Caco-2 (cell line): ENCODE measurements around the gene TXNDC16. TPM values are rescaled to one million over a fixed set of nuclear protein-coding genes. Genes with fewer than 3 reads are reported as not detected.

Experiments used
- BruUV-seq: library from RNA; stranded (reverse); fragments of 400-500 nt; replicated peaks from 2 replicates; lab custom pipeline; 2021; lab: Mats Ljungman, UMichigan
- CTCF ChIA-PET: fragments of 300-600 bp; sonication (Branson Sonifier 250); formaldehyde crosslinking; loops from one replicate; lab custom pipeline; 2022; ENCODE audit warnings: antibody characterized with exemption; lab: Charles Lee
- POLR2A ChIA-PET: fragments of 300-600 bp; sonication (Branson Sonifier 250); formaldehyde crosslinking; loops from one replicate; lab custom pipeline; 2022; ENCODE audit warnings: antibody characterized with exemption; lab: Charles Lee
- DNase-seq, 2 experiments: peaks; one replicate each; pipeline versions ENCODE4 v3.0.0 to v3.0.0-alpha.2; 2020 to 2022
- H3K27me3 ChIP-seq: replicated peaks from 2 replicates; pipeline ENCODE4 v1.6.0; 2011; ENCODE audit warnings: low read length; ENCODE audit not compliant: control insufficient read depth, insufficient read depth
- H3K36me3 ChIP-seq: 2 replicates; pipeline ENCODE4 v1.5.1; 2011; ENCODE audit warnings: low read length; ENCODE audit not compliant: control insufficient read depth, insufficient read depth
- H3K4me1 ChIP-seq: fragments of 250-450 bp; sonication (Bioruptor Pico); 2 replicates; pipeline ENCODE4 v1.5.1; 2020; ENCODE audit warnings: mild to moderate bottlenecking
- H3K4me3 ChIP-seq: 2 replicates; pipeline ENCODE4 v1.5.1; 2011; ENCODE audit warnings: low read depth, mild to moderate bottlenecking, control low read depth, low read length
- H3K9me3 ChIP-seq: fragments of 250-450 bp; sonication (Bioruptor Pico); 2 replicates; pipeline ENCODE4 v1.5.1; 2020; ENCODE audit warnings: mild to moderate bottlenecking, moderate library complexity
- H3K27ac Mint-ChIP-seq: one replicate; pipeline ENCODE4 v1.8.0; 2022; ENCODE audit warnings: mixed read lengths; ENCODE audit not compliant: unreplicated experiment
- H3K27me3 Mint-ChIP-seq: one replicate; pipeline ENCODE4 v1.8.0; 2022; ENCODE audit warnings: mixed read lengths; ENCODE audit not compliant: insufficient read depth, unreplicated experiment
- H3K36me3 Mint-ChIP-seq: one replicate; pipeline ENCODE4 v1.8.0; 2022; ENCODE audit warnings: mild to moderate bottlenecking, mixed read lengths; ENCODE audit not compliant: insufficient read depth, unreplicated experiment
- H3K4me1 Mint-ChIP-seq: one replicate; pipeline ENCODE4 v1.8.0; 2022; ENCODE audit warnings: low read depth, mixed read lengths; ENCODE audit not compliant: unreplicated experiment
- H3K4me3 Mint-ChIP-seq: one replicate; pipeline ENCODE4 v1.8.0; 2022; ENCODE audit warnings: mild to moderate bottlenecking, moderate library complexity, mixed read lengths; ENCODE audit not compliant: unreplicated experiment
- H3K9me3 Mint-ChIP-seq: one replicate; pipeline ENCODE4 v1.8.0; 2022; ENCODE audit warnings: mixed read lengths; ENCODE audit not compliant: unreplicated experiment
- CTCF ChIP-seq, 2 experiments: fragments of 200-600 bp in 1 of 2; IDR thresholded peaks; 1 replicate in 1 of 2; 2 replicates in 1 of 2; pipeline versions ENCODE4 v1.5.1 to v1.8.0; 2011 to 2022; ENCODE audit warnings: antibody characterized with exemption in 1 of 2, control low read depth in 1 of 2, inconsistent platforms in 1 of 2, low read depth in 1 of 2, low read length in 1 of 2, mild to moderate bottlenecking in 1 of 2, moderate library complexity in 1 of 2; ENCODE audit not compliant: insufficient read depth in 1 of 2, severe bottlenecking in 1 of 2, unreplicated experiment in 1 of 2
- intact Hi-C: fragments of 100-400 bp; cut with micrococcal nuclease; formaldehyde crosslinking; loops from one replicate; pipeline ENCODE4 v1.10.0; 2022; ENCODE audit not compliant: unreplicated experiment
- total RNA-seq: library from RNA; stranded (reverse); gene quantifications from 2 replicates; pipeline ENCODE4 v1.2.3, GENCODE V29; 2022

Gene TXNDC16
- total RNA-seq, 1 experiment from 2014 or later: 6.6 TPM

DNA sequence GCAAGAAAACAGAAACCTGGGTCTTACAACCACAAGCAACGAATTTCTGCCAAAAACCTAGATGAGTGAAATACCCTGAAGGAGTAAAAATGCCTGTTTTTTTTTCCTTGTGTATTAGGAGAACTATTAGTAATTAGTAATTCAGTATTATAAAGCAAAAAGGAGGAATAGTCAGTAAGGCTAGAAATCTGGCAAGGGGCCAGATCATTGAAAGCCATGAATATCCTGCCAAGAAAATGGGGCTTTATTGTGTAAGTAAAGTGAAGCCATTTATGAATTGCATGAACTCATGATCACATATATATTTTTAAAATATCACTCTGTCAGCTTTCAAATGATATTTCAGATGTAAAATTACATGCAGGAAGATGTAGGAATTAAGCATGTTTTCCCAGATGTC is 57.9 kb downstream of the TXNDC16 start:
- Histone ChIP-seq H3K9me3 (peaks cover 10% of the 10 kb centered on the region; the same call in 1 of the 2 replicates), H3K36me3 (no peaks in the 10 kb centered on the region), H3K27me3 (no peaks in the 10 kb centered on the region), H3K4me3 (no peak overlapping the region), H3K4me1 (no peaks in the 10 kb centered on the region)
- ChIA-PET CTCF (no interaction called here), POLR2A (no interaction called here)
- no peak overlapping the region for H3K4me3 Mint-ChIP-seq
- TF ChIP-seq CTCF (IDR thresholded peaks at IDR 0.05; ENCODE audit: insufficient read depth in 1 of 2, low read depth in 1 of 2, low read length in 1 of 2, severe bottlenecking in 1 of 2, unreplicated experiment in 1 of 2): no peak
- intact Hi-C loops: no loop called here
- no TSS peak for BruUV-seq
- no peak for DNase-seq
- H3K4me1 Mint-ChIP-seq: no peaks in the 10 kb centered on the region
- peaks cover 16% of the 10 kb centered on the region for H3K9me3 Mint-ChIP-seq
- H3K27me3 Mint-ChIP-seq: no peaks in the 10 kb centered on the region
- no peak overlapping the region for H3K27ac Mint-ChIP-seq
- H3K36me3 Mint-ChIP-seq: no peaks in the 10 kb centered on the region

- TF ChIP-seq CTCF (IDR thresholded peaks at IDR 0.05; ENCODE audit: insufficient read depth in 1 of 2, low read depth in 1 of 2, low read length in 1 of 2, severe bottlenecking in 1 of 2, unreplicated experiment in 1 of 2): no peak
- Mint-ChIP-seq H3K4me3 (no peak overlapping the region), H3K36me3 (no peaks in the 10 kb centered on the region), H3K9me3 (no peaks in the 10 kb centered on the region), H3K4me1 (peaks cover 10% of the 10 kb centered on the region), H3K27ac (no peak overlapping the region), H3K27me3 (no peaks in the 10 kb centered on the region)
- no peaks in the 10 kb centered on the region for H3K9me3 ChIP-seq
- DNase-seq: no peak
- no peaks in the 10 kb centered on the region for H3K36me3 ChIP-seq
- no peaks in the 10 kb centered on the region for H3K27me3 ChIP-seq
- CTCF ChIA-PET: no interaction called here
- intact Hi-C loops: no loop called here
- H3K4me1 ChIP-seq: no peaks in the 10 kb centered on the region
- no TSS peak for BruUV-seq
- no peak overlapping the region for H3K4me3 ChIP-seq
- POLR2A ChIA-PET: no interaction called here
Measured at GRCh38 chr14:52485350-52485960, 66.8 kb downstream of the TXNDC16 start.

DNA sequence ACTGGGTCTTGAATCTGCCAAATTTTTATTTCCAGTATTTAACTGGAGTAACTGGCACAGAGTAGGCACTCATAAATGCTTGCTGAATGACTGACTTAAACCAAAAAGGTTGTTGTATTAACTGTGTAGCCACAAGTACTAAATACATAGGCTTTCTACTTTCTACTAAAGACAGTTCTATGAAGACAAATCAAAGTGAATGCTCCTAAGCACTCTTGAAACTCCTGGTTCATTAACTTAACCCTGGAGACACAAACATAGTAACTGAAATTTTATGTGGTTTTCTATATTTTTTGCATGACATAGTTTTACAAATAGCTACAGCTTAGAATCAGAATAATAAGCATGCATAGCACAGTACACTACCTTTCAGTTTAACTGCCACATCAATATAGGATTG is 70.4 kb downstream of the TXNDC16 start:
- TF ChIP-seq CTCF (IDR thresholded peaks at IDR 0.05; ENCODE audit: insufficient read depth in 1 of 2, low read depth in 1 of 2, low read length in 1 of 2, severe bottlenecking in 1 of 2, unreplicated experiment in 1 of 2): no peak
- Mint-ChIP-seq H3K27me3 (no peaks in the 10 kb centered on the region), H3K9me3 (peaks cover 12% of the 10 kb centered on the region), H3K4me1 (peaks cover 9% of the 10 kb centered on the region), H3K36me3 (no peaks in the 10 kb centered on the region), H3K4me3 (no peak overlapping the region), H3K27ac (no peak overlapping the region)
- H3K27me3 ChIP-seq: no peaks in the 10 kb centered on the region
- no peak for DNase-seq
- H3K36me3 ChIP-seq: no peaks in the 10 kb centered on the region
- CTCF ChIA-PET: no interaction called here
- H3K9me3 ChIP-seq: no peaks in the 10 kb centered on the region
- intact Hi-C loops: no loop called here
- no peak overlapping the region for H3K4me3 ChIP-seq
- H3K4me1 ChIP-seq: no peaks in the 10 kb centered on the region
- BruUV-seq: no TSS peak
- POLR2A ChIA-PET: no interaction called here
